HCT116 (cell line): ENCODE results near the gene STING1. TPM values are rescaled to one million over a fixed set of nuclear protein-coding genes. Genes with fewer than 3 reads are reported as not detected.

Experiments
- ATAC-seq: fragments of 200-7000 bp; cut with Tn5 transposase; 2 replicates; pipeline ENCODE4 v1.9.1; 2020; ENCODE audit warnings: mild to moderate bottlenecking, moderate library complexity
- BruUV-seq: library from RNA; stranded (reverse); fragments of 400-500 nt; replicated peaks from 2 replicates; lab custom pipeline; 2021; lab: Mats Ljungman, UMichigan
- CTCF ChIA-PET: fragments of 300-600 bp; sonication (Branson Sonifier 250); formaldehyde crosslinking; loops from one replicate; lab custom pipeline; 2021; ENCODE audit warnings: antibody characterized with exemption; lab: Charles Lee
- POLR2A ChIA-PET: fragments of 300-600, 350-600 bp; sonication (Branson Sonifier 250); formaldehyde crosslinking; loops from one replicate; lab custom pipeline; 2021; ENCODE audit warnings: antibody characterized with exemption; lab: Charles Lee
- RAD21 ChIA-PET, 2 experiments: fragments of 300-600 bp; sonication (Branson Sonifier 250); formaldehyde crosslinking; loops; one replicate each; lab custom pipeline; 2023; ENCODE audit warnings: low total read pairs in 2 of 2; ENCODE audit not compliant: uncharacterized antibody in 2 of 2, unreplicated experiment in 2 of 2, low non-redundant PET in 1 of 2; lab: Charles Lee
- DNase-seq: peaks from one replicate; pipeline ENCODE4 v3.0.0-alpha.2; 2010; ENCODE audit warnings: low read depth, low spot score
- H2AFZ ChIP-seq: fragments of 200-600 bp; shearing (Covaris generic), sonication (generic); 2 replicates; pipeline ENCODE4 v1.6.1; 2017; ENCODE audit warnings: low read depth, mixed run types, mixed read lengths, antibody characterized with exemption, low read length; ENCODE audit not compliant: poor library complexity, severe bottlenecking
- H3K27ac ChIP-seq: 2 replicates; pipeline ENCODE4 v1.5.1; 2012; ENCODE audit warnings: low read depth, low read length
- H3K27me3 ChIP-seq: fragments of 200-600 bp; sonication (generic); 2 replicates; pipeline ENCODE4 v1.6.1; 2016; ENCODE audit warnings: mixed run types, low read length, mixed read lengths; ENCODE audit not compliant: insufficient read depth
- H3K36me3 ChIP-seq, 2 experiments: fragments of 200-500 bp in 1 of 2; fragments of 200-600 bp in 1 of 2; sonication (Bioruptor generic) in 1 of 2; sonication (generic) in 1 of 2; 2 replicates each; pipeline versions ENCODE4 v1.5.1 to v1.6.1; 2014 to 2016; ENCODE audit warnings: low read length in 2 of 2, inconsistent platforms in 1 of 2, mixed read lengths in 1 of 2, mixed run types in 1 of 2; ENCODE audit not compliant: insufficient read depth in 2 of 2, control insufficient read depth in 1 of 2
- H3K4me1 ChIP-seq, 2 experiments: fragments of 200-600 bp in 1 of 2; sonication (generic) in 1 of 2; 2 replicates each; pipeline versions ENCODE4 v1.5.1 to v1.6.1; 2012 to 2017; ENCODE audit warnings: low read length in 2 of 2, inconsistent platforms in 1 of 2, mild to moderate bottlenecking in 1 of 2, mixed read lengths in 1 of 2, mixed run types in 1 of 2, moderate library complexity in 1 of 2; ENCODE audit not compliant: insufficient read depth in 2 of 2, control insufficient read depth in 1 of 2
- H3K4me2 ChIP-seq: fragments of 200-600 bp; sonication (generic); 2 replicates; pipeline ENCODE4 v1.6.1; 2017; ENCODE audit warnings: mixed run types, low read length, mixed read lengths
- H3K4me3 ChIP-seq, 2 experiments: fragments of 200-600 bp in 1 of 2; sonication (generic) in 1 of 2; replicated peaks in 1 of 2; 2 replicates each; pipeline ENCODE4 v1.5.1; 2011 to 2016; ENCODE audit warnings: low read length in 2 of 2, control low read depth in 1 of 2, low read depth in 1 of 2, mild to moderate bottlenecking in 1 of 2, mixed read lengths in 1 of 2, mixed run types in 1 of 2
- H3K79me2 ChIP-seq: fragments of 200-600 bp; sonication (generic); 2 replicates; pipeline ENCODE4 v1.6.1; 2017; ENCODE audit warnings: mild to moderate bottlenecking, mixed run types, low read length, moderate library complexity, mixed read lengths; ENCODE audit not compliant: insufficient read depth
- H3K9ac ChIP-seq: fragments of 200-600 bp; sonication (generic); 2 replicates; pipeline ENCODE4 v1.6.1; 2016; ENCODE audit warnings: low read length, mixed read lengths
- H3K9me2 ChIP-seq: fragments of 200-600 bp; sonication (generic), shearing (Covaris generic); 2 replicates; pipeline ENCODE4 v1.6.1; 2017; ENCODE audit warnings: mixed run types, mild to moderate bottlenecking, moderate library complexity; ENCODE audit not compliant: insufficient read depth
- H3K9me3 ChIP-seq, 2 experiments: fragments of 200-500 bp in 1 of 2; fragments of 200-600 bp in 1 of 2; sonication (Bioruptor generic) in 1 of 2; sonication (generic) in 1 of 2; 2 replicates each; pipeline ENCODE4 v1.6.1; 2014 to 2017; ENCODE audit warnings: low read length in 2 of 2, mixed read lengths in 2 of 2, inconsistent platforms in 1 of 2, low read depth in 1 of 2, mild to moderate bottlenecking in 1 of 2, mixed run types in 1 of 2, moderate library complexity in 1 of 2; ENCODE audit not compliant: control insufficient read depth in 1 of 2, insufficient read depth in 1 of 2
- H4K20me1 ChIP-seq: fragments of 200-600 bp; sonication (generic), shearing (Covaris generic); 2 replicates; pipeline ENCODE4 v1.6.1; 2017; ENCODE audit warnings: mixed run types, mild to moderate bottlenecking, moderate library complexity; ENCODE audit not compliant: insufficient read depth
- CEBPB ChIP-seq: IDR thresholded peaks from 2 replicates; pipeline ENCODE4 v1.6.1; 2012; ENCODE audit warnings: low read depth
- EZH2 ChIP-seq: fragments of 200-600 bp; sonication (generic); IDR thresholded peaks from 2 replicates; pipeline ENCODE4 v1.6.1; 2017; ENCODE audit warnings: antibody characterized with exemption, mixed run types
- intact Hi-C: fragments of 100-400 bp; cut with micrococcal nuclease; formaldehyde crosslinking; loops from 2 replicates; pipeline ENCODE4 v1.10.0; 2022
- total RNA-seq: library from RNA; stranded (reverse); gene quantifications from one replicate; pipeline ENCODE4 v1.2.1, GENCODE V29; 2021; ENCODE audit not compliant: unreplicated experiment
- TF ChIP-seq, protein P1 (sequence below): IDR thresholded peaks from 2 replicates; pipeline ENCODE4 v1.6.1; 2011; ENCODE audit warnings: mild to moderate bottlenecking, low read length, moderate library complexity; ENCODE audit not compliant: insufficient replicate concordance; ENCODE audit errors: extremely low read depth
- TF ChIP-seq, protein P2 (sequence below): IDR thresholded peaks from 2 replicates; pipeline ENCODE4 v1.6.1; 2012

Gene STING1
- total RNA-seq, 1 experiment from 2014 or later: 17.7 TPM

DNA sequence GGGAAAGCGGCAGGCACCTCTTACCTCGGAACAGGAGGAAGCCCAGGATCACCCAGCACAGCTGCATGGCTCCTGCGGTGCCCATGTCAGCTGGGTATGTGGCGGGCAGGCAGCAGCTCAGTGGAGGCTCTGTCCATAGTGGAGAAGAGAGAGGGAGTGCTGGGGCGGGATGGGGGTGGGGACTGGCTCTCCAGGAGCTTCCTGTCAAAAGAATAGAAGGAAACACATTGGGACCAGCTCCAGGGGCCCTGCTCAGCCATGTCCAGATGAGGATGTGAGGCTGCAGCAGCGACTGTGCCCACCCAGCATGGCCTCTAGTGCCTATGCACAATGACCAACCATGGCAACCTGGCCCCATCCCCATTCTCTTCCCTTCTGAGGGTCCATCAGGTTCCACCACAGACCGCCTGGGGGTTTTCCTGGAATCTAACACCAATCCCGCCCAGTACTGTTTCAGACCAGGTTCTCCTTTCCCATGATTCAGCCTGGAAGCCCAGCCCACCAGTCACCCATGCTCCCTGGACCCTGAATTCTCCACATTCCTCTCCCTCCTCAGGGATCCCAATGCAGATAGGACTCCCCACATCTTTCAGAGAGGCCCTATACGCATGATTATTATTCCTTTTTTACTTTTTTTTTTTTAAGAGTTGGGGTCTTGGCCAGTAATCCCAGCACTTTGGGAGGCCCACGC is 19.8 kb downstream of the STING1 start, which contains the start of gene ECSCR (continued):
- TF ChIP-seq, protein P1, sequence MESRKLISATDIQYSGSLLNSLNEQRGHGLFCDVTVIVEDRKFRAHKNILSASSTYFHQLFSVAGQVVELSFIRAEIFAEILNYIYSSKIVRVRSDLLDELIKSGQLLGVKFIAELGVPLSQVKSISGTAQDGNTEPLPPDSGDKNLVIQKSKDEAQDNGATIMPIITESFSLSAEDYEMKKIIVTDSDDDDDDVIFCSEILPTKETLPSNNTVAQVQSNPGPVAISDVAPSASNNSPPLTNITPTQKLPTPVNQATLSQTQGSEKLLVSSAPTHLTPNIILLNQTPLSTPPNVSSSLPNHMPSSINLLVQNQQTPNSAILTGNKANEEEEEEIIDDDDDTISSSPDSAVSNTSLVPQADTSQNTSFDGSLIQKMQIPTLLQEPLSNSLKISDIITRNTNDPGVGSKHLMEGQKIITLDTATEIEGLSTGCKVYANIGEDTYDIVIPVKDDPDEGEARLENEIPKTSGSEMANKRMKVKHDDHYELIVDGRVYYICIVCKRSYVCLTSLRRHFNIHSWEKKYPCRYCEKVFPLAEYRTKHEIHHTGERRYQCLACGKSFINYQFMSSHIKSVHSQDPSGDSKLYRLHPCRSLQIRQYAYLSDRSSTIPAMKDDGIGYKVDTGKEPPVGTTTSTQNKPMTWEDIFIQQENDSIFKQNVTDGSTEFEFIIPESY: no peak
- TF ChIP-seq CEBPB: no peak

DNA sequence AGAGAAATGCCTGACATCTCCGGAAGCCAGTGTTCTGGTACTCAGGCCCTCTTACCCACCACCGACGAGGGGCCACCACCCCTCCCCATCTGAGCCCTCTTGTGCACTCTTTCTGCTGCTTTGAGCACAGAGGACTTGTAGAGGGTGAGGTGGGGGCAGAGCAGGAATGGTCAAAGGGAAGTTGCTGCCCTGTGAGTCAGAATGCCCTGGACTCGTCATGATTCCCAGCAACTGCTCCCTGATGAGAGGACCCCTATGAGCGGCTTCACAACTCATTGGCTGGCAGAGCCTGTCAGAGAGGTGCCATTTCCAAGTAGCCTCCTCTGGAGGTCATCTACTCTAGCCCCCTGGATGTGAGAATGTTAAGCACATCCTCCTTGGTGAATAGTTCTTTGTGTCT is 20.9 kb downstream of the STING1 start:
- no peak for DNase-seq
- H3K9ac ChIP-seq: no peak overlapping the region
- no peaks in the 10 kb centered on the region for H3K79me2 ChIP-seq
- no peaks in the 10 kb centered on the region for H3K36me3 ChIP-seq
- intact Hi-C loops: no loop called here
- no peaks in the 10 kb centered on the region for H3K9me2 ChIP-seq
- H2AFZ ChIP-seq: no peak overlapping the region
- H3K4me1 ChIP-seq: peaks cover 0 to 7% of the 10 kb centered on the region in 2 experiments; a peak in 1 of 4 replicates
- no peak overlapping the region for H3K4me3 ChIP-seq
- CTCF ChIA-PET: no interaction called here
- no peak overlapping the region for H3K27ac ChIP-seq
- no peak overlapping the region for H3K4me2 ChIP-seq
- H3K9me3 ChIP-seq: no peaks in the 10 kb centered on the region
- RAD21 ChIA-PET: no interaction called here
- ATAC-seq: no peak
- H3K27me3 ChIP-seq: no peaks in the 10 kb centered on the region
- TF ChIP-seq EZH2: no peak
- TF ChIP-seq, protein P2, sequence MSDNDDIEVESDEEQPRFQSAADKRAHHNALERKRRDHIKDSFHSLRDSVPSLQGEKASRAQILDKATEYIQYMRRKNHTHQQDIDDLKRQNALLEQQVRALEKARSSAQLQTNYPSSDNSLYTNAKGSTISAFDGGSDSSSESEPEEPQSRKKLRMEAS: no peak
- no TSS peak for BruUV-seq
- POLR2A ChIA-PET: no interaction called here
- H4K20me1 ChIP-seq: no peaks in the 10 kb centered on the region
